ENCODE measurements around the gene ARHGAP44. TPM values are rescaled to one million over a fixed set of nuclear protein-coding genes. Genes with fewer than 3 reads are reported as not detected.

ARHGAP44 gene
- total and polyA plus RNA-seq, 9 of the 15 experiments (the other 6 are each of a cell fraction or from before 2014, with no cell fraction given), result 0.01 to 0.68 (median 0.07) TPM; not detected in 1

- Histone ChIP-seq H3K9ac (ENCODE audit: insufficient read depth in 1 of 2, low read depth in 2 of 2, low read length in 2 of 2) (no peak overlapping the region), H3K9me1 (ENCODE audit: control insufficient read depth, insufficient read depth, low read length) (no peaks in the 10 kb centered on the region), H4K20me1 (replicated peaks; ENCODE audit: control insufficient read depth, insufficient read depth, low read length) (no peaks in the 10 kb centered on the region), H3K4me2 (ENCODE audit: insufficient read depth, low read length) (no peak overlapping the region), H3K27me3 (ENCODE audit: control insufficient read depth in 2 of 2, insufficient read depth in 2 of 2, low read length in 2 of 2) (no peaks in the 10 kb centered on the region), H2AFZ (ENCODE audit: low read depth, low read length) (no peak overlapping the region), H3K36me3 (ENCODE audit: control insufficient read depth, insufficient read depth, low read length) (peaks cover 78% of the 10 kb centered on the region; the same call in 2 of the 3 replicates), H3K27ac (ENCODE audit: extremely low read depth, low read depth, low read length) (no peak overlapping the region), H3K79me2 (ENCODE audit: control insufficient read depth, insufficient read depth, low read length) (no peaks in the 10 kb centered on the region), H3K4me1 (replicated peaks in 1 of 2; ENCODE audit: control insufficient read depth in 2 of 2, insufficient read depth in 2 of 2, low read length in 2 of 2) (no peaks in the 10 kb centered on the region; a peak in 1 of 5 replicates), H3K9me3 (replicated peaks; ENCODE audit: control insufficient read depth, insufficient read depth, low read depth, low read length) (no peaks in the 10 kb centered on the region), H3K4me3 (no peak overlapping the region)
- no TSS peak for BruUV-seq (replicated peaks)
- TF ChIP-seq ZNF79 (CRISPR knock-in tag; IDR thresholded peaks at IDR 0.05; ENCODE audit: low read depth) (no peak), TEAD4 (IDR thresholded peaks at IDR 0.05; ENCODE audit: low read length) (no peak), TEAD4 (CRISPR knock-in tag; IDR thresholded peaks at IDR 0.05; ENCODE audit: borderline replicate concordance) (no peak), ZFPM2 (CRISPR knock-in tag; IDR thresholded peaks at IDR 0.05) (no peak), MAFF (IDR thresholded peaks at IDR 0.05; ENCODE audit: low read length) (no peak), CTCF (IDR thresholded peaks at IDR 0.05 in 2 of 3, conservative IDR thresholded peaks at IDR 0.05 in 1 of 3; ENCODE audit: insufficient read depth in 2 of 3, low read depth in 1 of 3, low read length in 3 of 3) (no peak), RFX1 (IDR thresholded peaks at IDR 0.05) (no peak), TEAD1 (CRISPR knock-in tag; IDR thresholded peaks at IDR 0.05) (no peak), HMG20A (CRISPR knock-in tag; conservative IDR thresholded peaks at IDR 0.05) (no peak), NFE2L1 (tag; IDR thresholded peaks at IDR 0.05; ENCODE audit: borderline replicate concordance, low read depth) (no peak), ZNF764 (CRISPR knock-in tag; IDR thresholded peaks at IDR 0.05; ENCODE audit: low read depth) (no peak), SFPQ (IDR thresholded peaks at IDR 0.05; ENCODE audit: low read depth, low read length) (no peak), AFF4 (CRISPR knock-in tag; IDR thresholded peaks at IDR 0.05) (no peak), HNRNPK (IDR thresholded peaks at IDR 0.05; ENCODE audit: low read depth, low read length, poor library complexity, severe bottlenecking) (no peak)
- FAIRE-seq (no peak), ATAC-seq (no peak), DNase-seq (ENCODE audit: extremely low read depth in 1 of 4, low spot score in 3 of 4) (no peak)
- intact Hi-C loops (cut with micrococcal nuclease) (no loop called here), in situ Hi-C loops (cut with MboI) (no loop called here)
- CTCF ChIA-PET (ENCODE audit: low intra/inter-chr PET ratio), result no interaction called here
- POLR2A ChIA-PET, result no interaction called here
- WGBS (ENCODE audit: insufficient coverage, low coverage, missing lambda C conversion rate), result 100% methylated on average over 4 of the region's 14 CpGs
Measured at GRCh38 chr17:12993631-12994030, 204.3 kb downstream of the ARHGAP44 start.

All from K562 (cell line).